IMR-90 (cell line): Measurements from ENCODE around the gene ITCH. TPM values are rescaled to one million over a fixed set of nuclear protein-coding genes. Genes with fewer than 3 reads are reported as not detected.

Source experiments
- ATAC-seq: fragments of 200-7000 bp; cut with Tn5 transposase; 2 replicates; pipeline ENCODE4 v1.9.1; 2020; ENCODE audit warnings: low read depth, mild to moderate bottlenecking, moderate library complexity
- BruUV-seq: library from RNA; stranded (reverse); fragments of 400-500 nt; replicated peaks from 2 replicates; lab custom pipeline; 2021; lab: Mats Ljungman, UMichigan
- CTCF ChIA-PET: fragments of 300-600 bp; formaldehyde crosslinking; extraction: SDS; loops from one replicate; lab custom pipeline; 2021; ENCODE audit warnings: antibody characterized with exemption; lab: Yijun Ruan, JAX
- POLR2A ChIA-PET: fragments of 300-600 bp; sonication (Branson Sonifier 250); formaldehyde crosslinking; loops from one replicate; lab custom pipeline; 2022; ENCODE audit warnings: antibody characterized with exemption; ENCODE audit not compliant: unreplicated experiment; lab: Charles Lee
- DNase-seq: peaks from one replicate; pipeline ENCODE4 v3.0.0; 2013
- H2AFZ ChIP-seq: replicated peaks from 2 replicates; pipeline ENCODE3; 2013; ENCODE audit warnings: low read length, mild to moderate bottlenecking; ENCODE audit not compliant: poor library complexity
- H2AK5ac ChIP-seq: 2 replicates; pipeline ENCODE4 v1.6.1; 2013; ENCODE audit warnings: low read depth, low read length, inconsistent platforms
- H2AK9ac ChIP-seq: replicated peaks from 2 replicates; pipeline ENCODE3; 2013; ENCODE audit warnings: mild to moderate bottlenecking, low read depth, low read length, moderate library complexity; ENCODE audit not compliant: poor library complexity
- H2BK120ac ChIP-seq: 2 replicates; pipeline ENCODE4 v1.6.1; 2013; ENCODE audit warnings: low read depth, low read length, inconsistent platforms
- H2BK15ac ChIP-seq: 3 replicates; pipeline ENCODE4 v1.6.1; 2013; ENCODE audit warnings: low read depth, low read length, inconsistent platforms
- H2BK20ac ChIP-seq: 2 replicates; pipeline ENCODE4 v1.6.1; 2013; ENCODE audit warnings: low read depth, mild to moderate bottlenecking, inconsistent platforms, low read length, moderate library complexity
- H2BK5ac ChIP-seq: 2 replicates; pipeline ENCODE4 v1.6.1; 2013; ENCODE audit warnings: mild to moderate bottlenecking, low read depth, low read length, inconsistent platforms; ENCODE audit not compliant: poor library complexity, severe bottlenecking
- H3K14ac ChIP-seq: replicated peaks from 2 replicates; pipeline ENCODE4 v1.6.1; 2013; ENCODE audit warnings: low read depth, low read length, inconsistent platforms
- H3K18ac ChIP-seq: 2 replicates; pipeline ENCODE4 v1.6.1; 2013; ENCODE audit warnings: low read depth, low read length, control low read depth
- H3K23ac ChIP-seq: 2 replicates; pipeline ENCODE4 v1.6.1; 2013; ENCODE audit warnings: low read depth, low read length, inconsistent platforms
- H3K27ac ChIP-seq: 2 replicates; pipeline ENCODE4 v1.5.1; 2013; ENCODE audit warnings: mild to moderate bottlenecking, control low read depth, low read length; ENCODE audit not compliant: insufficient read depth
- H3K27me3 ChIP-seq: 2 replicates; pipeline ENCODE4 v1.6.1; 2013; ENCODE audit warnings: low read length; ENCODE audit not compliant: control insufficient read depth, insufficient read depth
- H3K36me3 ChIP-seq: 2 replicates; pipeline ENCODE4 v1.6.1; 2013; ENCODE audit warnings: low read length, mixed read lengths; ENCODE audit not compliant: control insufficient read depth, insufficient read depth
- H3K4ac ChIP-seq: 2 replicates; pipeline ENCODE4 v1.6.1; 2013; ENCODE audit warnings: low read depth, low read length, inconsistent platforms
- H3K4me1 ChIP-seq: 2 replicates; pipeline ENCODE4 v1.6.1; 2013; ENCODE audit warnings: low read length, mixed read lengths; ENCODE audit not compliant: control insufficient read depth, insufficient read depth
- H3K4me2 ChIP-seq: 2 replicates; pipeline ENCODE4 v1.6.1; 2013; ENCODE audit warnings: low read depth, mild to moderate bottlenecking, control low read depth, low read length, moderate library complexity
- H3K4me3 ChIP-seq: 2 replicates; pipeline ENCODE4 v1.5.1; 2013; ENCODE audit warnings: low read depth, mild to moderate bottlenecking, control low read depth, low read length, moderate library complexity; ENCODE audit not compliant: insufficient read depth
- H3K56ac ChIP-seq: 2 replicates; pipeline ENCODE4 v1.6.1; 2013; ENCODE audit warnings: low read length, inconsistent platforms; ENCODE audit not compliant: insufficient read depth; ENCODE audit errors: extremely low read depth
- H3K79me1 ChIP-seq, 2 experiments: 2 replicates each; pipeline ENCODE4 v1.6.1; 2013; ENCODE audit warnings: low read length in 2 of 2, inconsistent platforms in 1 of 2, low read depth in 1 of 2
- H3K9ac ChIP-seq: 2 replicates; pipeline ENCODE4 v1.6.1; 2013; ENCODE audit warnings: low read depth, low read length, control low read depth
- H3K9me1 ChIP-seq: 2 replicates; pipeline ENCODE4 v1.6.1; 2013; ENCODE audit warnings: low read length, inconsistent platforms; ENCODE audit not compliant: insufficient read depth
- H3K9me3 ChIP-seq: 2 replicates; pipeline ENCODE4 v1.6.1; 2013; ENCODE audit warnings: low read length; ENCODE audit not compliant: control insufficient read depth, insufficient read depth
- H4K20me1 ChIP-seq: 2 replicates; pipeline ENCODE4 v1.6.1; 2013; ENCODE audit warnings: low read length, inconsistent platforms; ENCODE audit not compliant: insufficient read depth
- H4K5ac ChIP-seq: 2 replicates; pipeline ENCODE4 v1.6.1; 2013; ENCODE audit warnings: mild to moderate bottlenecking, low read depth, low read length, control low read depth
- H4K8ac ChIP-seq, 2 experiments: 2 replicates each; pipeline ENCODE4 v1.6.1; 2013; ENCODE audit warnings: low read depth in 2 of 2, low read length in 2 of 2, control low read depth in 1 of 2, inconsistent platforms in 1 of 2
- H4K91ac ChIP-seq: 2 replicates; pipeline ENCODE4 v1.6.1; 2013; ENCODE audit warnings: low read depth, low read length, inconsistent platforms; ENCODE audit not compliant: insufficient read depth
- BHLHE40 ChIP-seq: fragments of 150-350 bp; IDR thresholded peaks from 2 replicates; pipeline ENCODE4 v1.6.1; 2016; ENCODE audit warnings: mild to moderate bottlenecking, low read depth, low read length
- CEBPB ChIP-seq: IDR thresholded peaks from 2 replicates; pipeline ENCODE4 v1.6.1; 2012; ENCODE audit warnings: low read depth, low read length, improper control_type of control experiment
- CHD1 ChIP-seq: IDR thresholded peaks from 2 replicates; pipeline ENCODE4 v1.6.1; 2012; ENCODE audit warnings: low read depth, low read length, improper control_type of control experiment
- CTCF ChIP-seq: conservative IDR thresholded peaks from 2 replicates; pipeline ENCODE4 v1.5.1; 2012; ENCODE audit warnings: mild to moderate bottlenecking, low read depth, low read length, improper control_type of control experiment
- FOS ChIP-seq: fragments of 150-350 bp; IDR thresholded peaks from 2 replicates; pipeline ENCODE4 v1.6.1; 2016; ENCODE audit warnings: low read depth, low read length
- MAFK ChIP-seq: IDR thresholded peaks from 2 replicates; pipeline ENCODE4 v1.6.1; 2012; ENCODE audit warnings: low read depth, low read length, improper control_type of control experiment
- MAZ ChIP-seq: IDR thresholded peaks from 2 replicates; pipeline ENCODE4 v1.6.1; 2012; ENCODE audit warnings: low read depth, mild to moderate bottlenecking, low read length, improper control_type of control experiment, moderate library complexity, borderline replicate concordance
- NFE2L2 ChIP-seq: fragments of 150-350 bp; IDR thresholded peaks from 2 replicates; pipeline ENCODE4 v1.6.1; 2016; ENCODE audit warnings: low read depth, mild to moderate bottlenecking, low read length
- RCOR1 ChIP-seq: IDR thresholded peaks from 2 replicates; pipeline ENCODE4 v1.6.1; 2012; ENCODE audit warnings: mild to moderate bottlenecking, low read length, improper control_type of control experiment; ENCODE audit not compliant: insufficient replicate concordance
- WGBS, 2 experiments: methylation state at CpG; one replicate each; pipeline versions ENCODE4 v1.1.5 to v1.1.7; 2013; ENCODE audit warnings: missing lambda C conversion rate in 2 of 2; ENCODE audit not compliant: insufficient read length in 1 of 2; ENCODE audit errors: extremely low coverage in 2 of 2; 5-methylcytosine and 5-hydroxymethylcytosine counted together
- dilution Hi-C: fragments of 300-500 bp; cut with HindIII; formaldehyde crosslinking; loops from one replicate; pipeline ENCODE4 v1.14.3; 2018; ENCODE audit warnings: low sequenced_read_pairs; ENCODE audit not compliant: unreplicated experiment
- in situ Hi-C: fragments of 300-500 bp; cut with MboI; formaldehyde crosslinking; loops from 3 replicates; pipeline ENCODE4 v1.14.3; 2019; ENCODE audit warnings: low sequenced_read_pairs, inconsistent platforms, mixed read lengths
- intact Hi-C: fragments of 100-400 bp; cut with micrococcal nuclease; formaldehyde crosslinking; loops from 2 replicates; pipeline ENCODE4 v1.10.0; 2022
- polyA plus RNA-seq, 3 experiments: library from polyadenylated mRNA; depleted of rRNA; stranded (reverse); fragments of >200 nt; gene quantifications; 2 replicates each; pipeline ENCODE4 v1.2.3, GENCODE V29; 2012; ENCODE audit warnings: low replicate concordance in 1 of 3
- total RNA-seq: library from RNA; depleted of rRNA; stranded (reverse); fragments of >200 nt; gene quantifications from 2 replicates; pipeline ENCODE4 v1.2.3, GENCODE V29; 2012

The ITCH gene
- total and polyA plus RNA-seq, 2 of the 4 experiments (the other 2 are of a cell fraction): 12.7 to 94.6 TPM

- H4K8ac ChIP-seq: no peak overlapping the region
- peaks cover 36% of the 10 kb centered on the region for H3K9me1 ChIP-seq
- no peak overlapping the region for H3K56ac ChIP-seq
- H3K79me1 ChIP-seq: peaks cover 46 to 84% of the 10 kb centered on the region in 2 experiments
- dilution Hi-C loops: no loop called here
- H2BK15ac ChIP-seq: no peak overlapping the region
- H4K5ac ChIP-seq: no peak overlapping the region
- TF ChIP-seq NFE2L2 (no peak), CEBPB (no peak), FOS (no peak), MAZ (no peak), CTCF (no peak), MAFK (no peak), CHD1 (no peak), RCOR1 (no peak), BHLHE40 (no peak)
- no peak overlapping the region for H3K27ac ChIP-seq
- peaks cover 13% of the 10 kb centered on the region for H3K4me1 ChIP-seq
- H3K36me3 ChIP-seq: peaks cover 82% of the 10 kb centered on the region
- no peaks in the 10 kb centered on the region for H3K9me3 ChIP-seq
- H3K23ac ChIP-seq: no peak overlapping the region
- no peak overlapping the region for H3K18ac ChIP-seq
- no peaks in the 10 kb centered on the region for H3K27me3 ChIP-seq
- no peak overlapping the region for H3K4me3 ChIP-seq
- no peak overlapping the region for H2BK120ac ChIP-seq
- intact Hi-C loops: no loop called here
- H2AK9ac ChIP-seq: no peak overlapping the region
- POLR2A ChIA-PET: no interaction called here
- H2BK5ac ChIP-seq: no peak overlapping the region
- no peak overlapping the region; the same call in 1 of the 2 replicates for H2AK5ac ChIP-seq
- DNase-seq: no peak
- no peak overlapping the region for H3K9ac ChIP-seq
- H4K20me1 ChIP-seq: peaks cover 17% of the 10 kb centered on the region
- H2BK20ac ChIP-seq: no peak overlapping the region
- no peak overlapping the region for H3K14ac ChIP-seq
- no peak overlapping the region for H2AFZ ChIP-seq
- CTCF ChIA-PET: no interaction called here
- in situ Hi-C loops: no loop called here
- H3K4ac ChIP-seq: no peak overlapping the region
- WGBS, 2 experiments: 80% methylated on average over 7 of the region's 8 CpGs; no CpG with 5 or more reads in 1 of the 2 experiments
- ATAC-seq: no peak
- H4K91ac ChIP-seq: no peak overlapping the region
- no peak overlapping the region for H3K4me2 ChIP-seq
- BruUV-seq: no TSS peak
Observed at GRCh38 chr20:34532320-34532719, 169.2 kb downstream of the ITCH start.
